PFSK-1 (cell line): ENCODE results near the gene BTAF1.

Source experiments
- POLR2AphosphoS5 ChIP-seq: IDR thresholded peaks from 2 replicates; pipeline ENCODE4 v1.6.1; 2012; ENCODE audit warnings: low read depth, mild to moderate bottlenecking, control low read depth, low read length, moderate library complexity
- REST ChIP-seq, 2 experiments: IDR thresholded peaks; 2 replicates each; pipeline versions ENCODE4 v1.6.1 to v1.8.0; 2011 to 2012; ENCODE audit warnings: low read depth in 2 of 2, low read length in 2 of 2, control low read depth in 1 of 2, inconsistent platforms in 1 of 2, mild to moderate bottlenecking in 1 of 2, moderate library complexity in 1 of 2; ENCODE audit not compliant: insufficient read depth in 1 of 2
- SIN3A ChIP-seq: IDR thresholded peaks from 2 replicates; pipeline ENCODE4 v1.6.1; 2012; ENCODE audit warnings: mild to moderate bottlenecking, low read length, moderate library complexity, borderline replicate concordance; ENCODE audit not compliant: insufficient read depth
- TAF1 ChIP-seq: IDR thresholded peaks from 2 replicates; pipeline ENCODE4 v1.6.1; 2012; ENCODE audit warnings: low read length, control low read depth, borderline replicate concordance; ENCODE audit not compliant: insufficient read depth

DNA sequence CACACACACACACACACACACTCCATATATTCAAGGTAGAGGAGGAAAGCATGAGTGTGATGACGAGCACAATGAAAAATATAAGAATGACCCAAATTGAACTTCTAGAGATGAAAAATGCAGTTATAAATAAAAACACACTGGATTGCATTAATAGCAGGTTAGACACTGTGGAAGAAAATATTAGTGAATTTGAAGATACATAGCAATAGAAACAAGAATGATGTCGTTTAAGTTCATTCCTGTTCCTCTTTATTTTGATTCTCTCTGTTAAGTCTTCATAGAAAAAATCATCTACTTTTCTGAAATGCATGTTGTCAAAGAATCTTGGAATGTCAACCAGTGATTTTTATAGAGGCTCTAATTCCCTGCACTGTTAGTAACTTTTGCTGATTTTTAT lies 78.4 kb downstream of the BTAF1 start:
- TF ChIP-seq POLR2AphosphoS5, result no peak
- TF ChIP-seq SIN3A, result no peak
- no peak for TF ChIP-seq REST (IDR thresholded peaks at IDR 0.05; ENCODE audit: insufficient read depth in 1 of 2, low read depth in 2 of 2, low read length in 2 of 2)
- no peak for TF ChIP-seq TAF1
